T-helper 17 cell (primary cell): ENCODE data around the gene CCDC71. TPM values are rescaled to one million over a fixed set of nuclear protein-coding genes. Genes with fewer than 3 reads are reported as not detected.

Experiments used
- ATAC-seq: fragments of 150-1000 bp; cut with Tn5 transposase; 2 replicates; pipeline ENCODE4 v1.10.0; 2021; ENCODE audit warnings: mild to moderate bottlenecking, moderate library complexity
- DNase-seq, 3 donors: peaks; one replicate each; pipeline versions ENCODE4 v3.0.0 to v3.0.0-alpha.2; 2020 to 2021
- H3K9me3 ChIP-seq: one replicate; pipeline ENCODE4 v1.7.0; 2013; ENCODE audit warnings: low read length, mild to moderate bottlenecking; ENCODE audit not compliant: control insufficient read depth, poor library complexity, severe bottlenecking
- H3K27ac Mint-ChIP-seq: one replicate; pipeline ENCODE4 v1.8.0; 2022; ENCODE audit warnings: mild to moderate bottlenecking, moderate library complexity, mixed read lengths
- H3K27me3 Mint-ChIP-seq: one replicate; pipeline ENCODE4 v1.8.0; 2022; ENCODE audit warnings: mixed read lengths
- H3K36me3 Mint-ChIP-seq: one replicate; pipeline ENCODE4 v1.8.0; 2022; ENCODE audit warnings: low read depth, mixed read lengths
- H3K4me1 Mint-ChIP-seq: one replicate; pipeline ENCODE4 v1.8.0; 2022; ENCODE audit warnings: mild to moderate bottlenecking, mixed read lengths
- H3K4me3 Mint-ChIP-seq: one replicate; pipeline ENCODE4 v1.8.0; 2022; ENCODE audit warnings: mild to moderate bottlenecking, moderate library complexity, mixed read lengths
- total RNA-seq, 4 donors: library from RNA in 2 of 4; stranded (reverse) in 2 of 4; gene quantifications; one replicate each; pipeline ENCODE4 v1.2.3 and lab custom pipeline; 2022 to 2026

The CCDC71 gene
- total RNA-seq, 2 donors from 2014 or later: 13.7 to 13.9 TPM

DNA sequence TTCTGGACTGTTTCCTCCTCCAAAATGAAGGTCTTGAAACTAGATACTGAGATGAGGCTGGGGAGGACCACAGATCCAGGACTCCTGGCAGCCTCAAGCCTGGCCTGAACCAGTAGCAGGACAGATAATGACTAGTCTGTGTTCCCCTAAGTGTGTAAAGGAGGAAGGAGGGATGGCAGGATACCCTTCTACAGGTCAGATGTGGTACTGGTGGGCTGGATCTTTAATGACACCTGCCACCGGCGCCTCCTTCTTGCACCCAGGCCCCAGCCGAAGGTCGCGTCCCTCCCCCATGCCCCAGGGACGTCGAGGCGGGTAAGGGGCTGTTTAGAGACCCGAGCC lies 46.1 kb downstream of the CCDC71 start:
- Mint-ChIP-seq H3K36me3 (peaks cover 2% of the 10 kb centered on the region), H3K27me3 (no peaks in the 10 kb centered on the region), H3K27ac (peak overlapping the region; percentile 87), H3K4me3 (peak overlapping the region; percentile 88), H3K4me1 (peaks cover 14% of the 10 kb centered on the region)
- ATAC-seq (no peak), DNase-seq (no peak)
- H3K9me3 ChIP-seq: no peaks in the 10 kb centered on the region

- peak overlapping the region; percentile 88 for H3K4me3 Mint-ChIP-seq
- no peak for DNase-seq
Measured at GRCh38 chr3:49119439-49119838, 46.7 kb downstream of the CCDC71 start.

GRCh38 chr3:49119036-49119435 lies 47.1 kb downstream of the CCDC71 start:
- Mint-ChIP-seq H3K4me3 (no peak overlapping the region), H3K36me3 (peaks cover 2% of the 10 kb centered on the region), H3K27me3 (no peaks in the 10 kb centered on the region), H3K4me1 (peaks cover 14% of the 10 kb centered on the region), H3K27ac (peak overlapping the region; percentile 87)
- no peaks in the 10 kb centered on the region for H3K9me3 ChIP-seq
- DNase-seq (no peak), ATAC-seq (no peak)

More at GRCh38 chr3:49119439-49119838, 46.7 kb downstream of the CCDC71 start:
- H3K27ac Mint-ChIP-seq: peak overlapping the region; percentile 87
- H3K36me3 Mint-ChIP-seq: peaks cover 2% of the 10 kb centered on the region
- H3K4me1 Mint-ChIP-seq: peaks cover 14% of the 10 kb centered on the region
- no peak for ATAC-seq
- no peaks in the 10 kb centered on the region for H3K27me3 Mint-ChIP-seq
- H3K9me3 ChIP-seq: no peaks in the 10 kb centered on the region

Other genes with a start within 250 kb of the CCDC71 start
- 100 to 1,000 TPM; 166 to 201 TPM for gene ARIH2, start 247.5 kb downstream of the CCDC71 start, total RNA-seq
- gene P4HTM, start 176.1 kb downstream of the CCDC71 start, total RNA-seq: 10 to 100 TPM; 37.8 to 43.2 TPM
- 100 to 1,000 TPM; 181 to 202 TPM for gene WDR6, start 158.9 kb downstream of the CCDC71 start, total RNA-seq
- gene DALRD3, start 147.8 kb downstream of the CCDC71 start, total RNA-seq: 10 to 100 TPM; 21.2 to 27.4 TPM
- 10 to 100 TPM; 61.3 to 62.9 TPM for gene NDUFAF3, start 144.2 kb downstream of the CCDC71 start, total RNA-seq
- 100 to 1,000 TPM in 1 of 2 donors, 10 to 100 TPM in 1; 96.8 to 108 TPM for gene IMPDH2, start 136.9 kb downstream of the CCDC71 start, total RNA-seq
- 100 to 1,000 TPM; 196 to 206 TPM for gene QRICH1, start 72.3 kb downstream of the CCDC71 start, total RNA-seq
- gene QARS1, start 61.6 kb downstream of the CCDC71 start, total RNA-seq: 100 to 1,000 TPM; 214 to 269 TPM
- 10 to 100 TPM; 51.4 to 56.6 TPM for gene USP19, start 45.5 kb downstream of the CCDC71 start, total RNA-seq
- gene LAMB2, start 33.3 kb downstream of the CCDC71 start, total RNA-seq: 1 to 10 TPM in 1 of 2 donors, under 1 TPM in 1; 0.65 to 3.3 TPM
- gene KLHDC8B, start 5.3 kb upstream of the CCDC71 start, total RNA-seq: 1 to 10 TPM; 1.7 to 8.7 TPM
- 10 to 100 TPM in 1 of 2 donors, 1 to 10 TPM in 1; 7.3 to 11.1 TPM for gene C3orf62, start 110.9 kb upstream of the CCDC71 start, total RNA-seq
- 100 to 1,000 TPM; 101 to 110 TPM for gene USP4, start 173.7 kb upstream of the CCDC71 start, total RNA-seq
- gene GPX1, start 192.0 kb upstream of the CCDC71 start, total RNA-seq: 100 to 1,000 TPM in 1 of 2 donors, 10 to 100 TPM in 1; 75.6 to 326 TPM
- gene RHOA, start 245.6 kb upstream of the CCDC71 start, total RNA-seq: 100 to 1,000 TPM; 274 to 317 TPM
- gene TCTA, start 246.1 kb upstream of the CCDC71 start, total RNA-seq: 10 to 100 TPM; 23.4 to 27.0 TPM